IMR-90 (cell line): ENCODE measurements around the gene LRRC70. TPM values are rescaled to one million over a fixed set of nuclear protein-coding genes. Genes with fewer than 3 reads are reported as not detected.

Experiments
- ATAC-seq: fragments of 200-7000 bp; cut with Tn5 transposase; 2 replicates; pipeline ENCODE4 v1.9.1; 2020; ENCODE audit warnings: low read depth, mild to moderate bottlenecking, moderate library complexity
- BruUV-seq: library from RNA; stranded (reverse); fragments of 400-500 nt; replicated peaks from 2 replicates; lab custom pipeline; 2021; lab: Mats Ljungman, UMichigan
- CTCF ChIA-PET: fragments of 300-600 bp; formaldehyde crosslinking; extraction: SDS; loops from one replicate; lab custom pipeline; 2021; ENCODE audit warnings: antibody characterized with exemption; lab: Yijun Ruan, JAX
- POLR2A ChIA-PET: fragments of 300-600 bp; sonication (Branson Sonifier 250); formaldehyde crosslinking; loops from one replicate; lab custom pipeline; 2022; ENCODE audit warnings: antibody characterized with exemption; ENCODE audit not compliant: unreplicated experiment; lab: Charles Lee
- DNase-seq: peaks from one replicate; pipeline ENCODE4 v3.0.0; 2013
- H2AFZ ChIP-seq: replicated peaks from 2 replicates; pipeline ENCODE3; 2013; ENCODE audit warnings: low read length, mild to moderate bottlenecking; ENCODE audit not compliant: poor library complexity
- H2AK5ac ChIP-seq: 2 replicates; pipeline ENCODE4 v1.6.1; 2013; ENCODE audit warnings: low read depth, low read length, inconsistent platforms
- H2AK9ac ChIP-seq: replicated peaks from 2 replicates; pipeline ENCODE3; 2013; ENCODE audit warnings: mild to moderate bottlenecking, low read depth, low read length, moderate library complexity; ENCODE audit not compliant: poor library complexity
- H2BK120ac ChIP-seq: 2 replicates; pipeline ENCODE4 v1.6.1; 2013; ENCODE audit warnings: low read depth, low read length, inconsistent platforms
- H2BK15ac ChIP-seq: 3 replicates; pipeline ENCODE4 v1.6.1; 2013; ENCODE audit warnings: low read depth, low read length, inconsistent platforms
- H2BK20ac ChIP-seq: 2 replicates; pipeline ENCODE4 v1.6.1; 2013; ENCODE audit warnings: low read depth, mild to moderate bottlenecking, inconsistent platforms, low read length, moderate library complexity
- H2BK5ac ChIP-seq: 2 replicates; pipeline ENCODE4 v1.6.1; 2013; ENCODE audit warnings: mild to moderate bottlenecking, low read depth, low read length, inconsistent platforms; ENCODE audit not compliant: poor library complexity, severe bottlenecking
- H3K14ac ChIP-seq: replicated peaks from 2 replicates; pipeline ENCODE4 v1.6.1; 2013; ENCODE audit warnings: low read depth, low read length, inconsistent platforms
- H3K18ac ChIP-seq: 2 replicates; pipeline ENCODE4 v1.6.1; 2013; ENCODE audit warnings: low read depth, low read length, control low read depth
- H3K23ac ChIP-seq: 2 replicates; pipeline ENCODE4 v1.6.1; 2013; ENCODE audit warnings: low read depth, low read length, inconsistent platforms
- H3K27ac ChIP-seq: 2 replicates; pipeline ENCODE4 v1.5.1; 2013; ENCODE audit warnings: mild to moderate bottlenecking, control low read depth, low read length; ENCODE audit not compliant: insufficient read depth
- H3K27me3 ChIP-seq: 2 replicates; pipeline ENCODE4 v1.6.1; 2013; ENCODE audit warnings: low read length; ENCODE audit not compliant: control insufficient read depth, insufficient read depth
- H3K36me3 ChIP-seq: 2 replicates; pipeline ENCODE4 v1.6.1; 2013; ENCODE audit warnings: low read length, mixed read lengths; ENCODE audit not compliant: control insufficient read depth, insufficient read depth
- H3K4ac ChIP-seq: 2 replicates; pipeline ENCODE4 v1.6.1; 2013; ENCODE audit warnings: low read depth, low read length, inconsistent platforms
- H3K4me1 ChIP-seq: 2 replicates; pipeline ENCODE4 v1.6.1; 2013; ENCODE audit warnings: low read length, mixed read lengths; ENCODE audit not compliant: control insufficient read depth, insufficient read depth
- H3K4me2 ChIP-seq: 2 replicates; pipeline ENCODE4 v1.6.1; 2013; ENCODE audit warnings: low read depth, mild to moderate bottlenecking, control low read depth, low read length, moderate library complexity
- H3K4me3 ChIP-seq: 2 replicates; pipeline ENCODE4 v1.5.1; 2013; ENCODE audit warnings: low read depth, mild to moderate bottlenecking, control low read depth, low read length, moderate library complexity; ENCODE audit not compliant: insufficient read depth
- H3K56ac ChIP-seq: 2 replicates; pipeline ENCODE4 v1.6.1; 2013; ENCODE audit warnings: low read length, inconsistent platforms; ENCODE audit not compliant: insufficient read depth; ENCODE audit errors: extremely low read depth
- H3K79me1 ChIP-seq, 2 experiments: 2 replicates each; pipeline ENCODE4 v1.6.1; 2013; ENCODE audit warnings: low read length in 2 of 2, inconsistent platforms in 1 of 2, low read depth in 1 of 2
- H3K9ac ChIP-seq: 2 replicates; pipeline ENCODE4 v1.6.1; 2013; ENCODE audit warnings: low read depth, low read length, control low read depth
- H3K9me1 ChIP-seq: 2 replicates; pipeline ENCODE4 v1.6.1; 2013; ENCODE audit warnings: low read length, inconsistent platforms; ENCODE audit not compliant: insufficient read depth
- H3K9me3 ChIP-seq: 2 replicates; pipeline ENCODE4 v1.6.1; 2013; ENCODE audit warnings: low read length; ENCODE audit not compliant: control insufficient read depth, insufficient read depth
- H4K20me1 ChIP-seq: 2 replicates; pipeline ENCODE4 v1.6.1; 2013; ENCODE audit warnings: low read length, inconsistent platforms; ENCODE audit not compliant: insufficient read depth
- H4K5ac ChIP-seq: 2 replicates; pipeline ENCODE4 v1.6.1; 2013; ENCODE audit warnings: mild to moderate bottlenecking, low read depth, low read length, control low read depth
- H4K8ac ChIP-seq, 2 experiments: 2 replicates each; pipeline ENCODE4 v1.6.1; 2013; ENCODE audit warnings: low read depth in 2 of 2, low read length in 2 of 2, control low read depth in 1 of 2, inconsistent platforms in 1 of 2
- H4K91ac ChIP-seq: 2 replicates; pipeline ENCODE4 v1.6.1; 2013; ENCODE audit warnings: low read depth, low read length, inconsistent platforms; ENCODE audit not compliant: insufficient read depth
- BHLHE40 ChIP-seq: fragments of 150-350 bp; IDR thresholded peaks from 2 replicates; pipeline ENCODE4 v1.6.1; 2016; ENCODE audit warnings: mild to moderate bottlenecking, low read depth, low read length
- CEBPB ChIP-seq: IDR thresholded peaks from 2 replicates; pipeline ENCODE4 v1.6.1; 2012; ENCODE audit warnings: low read depth, low read length, improper control_type of control experiment
- CHD1 ChIP-seq: IDR thresholded peaks from 2 replicates; pipeline ENCODE4 v1.6.1; 2012; ENCODE audit warnings: low read depth, low read length, improper control_type of control experiment
- CTCF ChIP-seq: conservative IDR thresholded peaks from 2 replicates; pipeline ENCODE4 v1.5.1; 2012; ENCODE audit warnings: mild to moderate bottlenecking, low read depth, low read length, improper control_type of control experiment
- FOS ChIP-seq: fragments of 150-350 bp; IDR thresholded peaks from 2 replicates; pipeline ENCODE4 v1.6.1; 2016; ENCODE audit warnings: low read depth, low read length
- MAZ ChIP-seq: IDR thresholded peaks from 2 replicates; pipeline ENCODE4 v1.6.1; 2012; ENCODE audit warnings: low read depth, mild to moderate bottlenecking, low read length, improper control_type of control experiment, moderate library complexity, borderline replicate concordance
- MXI1 ChIP-seq: IDR thresholded peaks from 2 replicates; pipeline ENCODE4 v1.6.1; 2012; ENCODE audit warnings: low read depth, mild to moderate bottlenecking, low read length, moderate library complexity, borderline replicate concordance
- NFE2L2 ChIP-seq: fragments of 150-350 bp; IDR thresholded peaks from 2 replicates; pipeline ENCODE4 v1.6.1; 2016; ENCODE audit warnings: low read depth, mild to moderate bottlenecking, low read length
- RAD21 ChIP-seq: IDR thresholded peaks from 2 replicates; pipeline ENCODE4 v1.6.1; 2012; ENCODE audit warnings: low read length, improper control_type of control experiment
- RCOR1 ChIP-seq: IDR thresholded peaks from 2 replicates; pipeline ENCODE4 v1.6.1; 2012; ENCODE audit warnings: mild to moderate bottlenecking, low read length, improper control_type of control experiment; ENCODE audit not compliant: insufficient replicate concordance
- RFX5 ChIP-seq: IDR thresholded peaks from 2 replicates; pipeline ENCODE4 v1.8.0; 2012; ENCODE audit warnings: low read depth, mild to moderate bottlenecking, low read length, moderate library complexity
- SMC3 ChIP-seq: fragments of 150-350 bp; IDR thresholded peaks from 2 replicates; pipeline ENCODE4 v1.6.1; 2016; ENCODE audit warnings: low read depth, mild to moderate bottlenecking, antibody characterized with exemption, low read length, moderate library complexity
- USF2 ChIP-seq: fragments of 150-350 bp; IDR thresholded peaks from 2 replicates; pipeline ENCODE4 v1.6.1; 2017; ENCODE audit warnings: mild to moderate bottlenecking, antibody characterized with exemption, low read length, low read depth
- WGBS, 2 experiments: methylation state at CpG; one replicate each; pipeline versions ENCODE4 v1.1.5 to v1.1.7; 2013; ENCODE audit warnings: missing lambda C conversion rate in 2 of 2; ENCODE audit not compliant: insufficient read length in 1 of 2; ENCODE audit errors: extremely low coverage in 2 of 2; 5-methylcytosine and 5-hydroxymethylcytosine counted together
- dilution Hi-C: fragments of 300-500 bp; cut with HindIII; formaldehyde crosslinking; loops from one replicate; pipeline ENCODE4 v1.14.3; 2018; ENCODE audit warnings: low sequenced_read_pairs; ENCODE audit not compliant: unreplicated experiment
- in situ Hi-C: fragments of 300-500 bp; cut with MboI; formaldehyde crosslinking; loops from 3 replicates; pipeline ENCODE4 v1.14.3; 2019; ENCODE audit warnings: low sequenced_read_pairs, inconsistent platforms, mixed read lengths
- intact Hi-C: fragments of 100-400 bp; cut with micrococcal nuclease; formaldehyde crosslinking; loops from 2 replicates; pipeline ENCODE4 v1.10.0; 2022
- polyA plus RNA-seq, 3 experiments: library from polyadenylated mRNA; depleted of rRNA; stranded (reverse); fragments of >200 nt; gene quantifications; 2 replicates each; pipeline ENCODE4 v1.2.3, GENCODE V29; 2012; ENCODE audit warnings: low replicate concordance in 1 of 3
- total RNA-seq: library from RNA; depleted of rRNA; stranded (reverse); fragments of >200 nt; gene quantifications from 2 replicates; pipeline ENCODE4 v1.2.3, GENCODE V29; 2012

LRRC70 gene
- total and polyA plus RNA-seq, 2 of the 4 experiments (the other 2 are of a cell fraction) = 0.19 to 0.36 TPM

- dilution Hi-C loops (no loop called here), in situ Hi-C loops (no loop called here), intact Hi-C loops (no loop called here)
- no CpG with 5 or more reads among the region's 9 CpGs for WGBS, 2 experiments
- no peaks in the 10 kb centered on the region for H3K9me3 ChIP-seq
- no peak overlapping the region for H2BK5ac ChIP-seq
- H3K4me3 ChIP-seq = no peak overlapping the region
- H2BK20ac ChIP-seq = no peak overlapping the region
- H2AK5ac ChIP-seq = no peak overlapping the region
- DNase-seq = peak; percentile 94
- H3K4me1 ChIP-seq = no peaks in the 10 kb centered on the region; the same call in 1 of the 2 replicates
- H2BK120ac ChIP-seq = no peak overlapping the region
- no peak overlapping the region for H4K91ac ChIP-seq
- H3K9ac ChIP-seq = no peak overlapping the region
- H3K18ac ChIP-seq = no peak overlapping the region
- H3K27ac ChIP-seq = no peak overlapping the region
- no peak overlapping the region for H2AFZ ChIP-seq
- no peaks in the 10 kb centered on the region; a peak in 1 of 4 replicates for H3K79me1 ChIP-seq
- H3K14ac ChIP-seq = no peak overlapping the region
- H4K20me1 ChIP-seq = no peaks in the 10 kb centered on the region
- no peak overlapping the region for H2BK15ac ChIP-seq
- H3K56ac ChIP-seq = no peak overlapping the region
- no peaks in the 10 kb centered on the region for H3K27me3 ChIP-seq
- ATAC-seq = peak; percentile 67
- H3K9me1 ChIP-seq = no peaks in the 10 kb centered on the region
- TF ChIP-seq RCOR1 (no peak), MAZ (no peak), FOS (peak; percentile 25; the same call in 1 of the 2 replicates), MXI1 (no peak), SMC3 (no peak), RFX5 (no peak), USF2 (no peak; the same call in 1 of the 2 replicates), CHD1 (no peak), RAD21 (no peak), CTCF (no peak), NFE2L2 (peak; percentile 58), CEBPB (peak; percentile 89), BHLHE40 (peak; percentile 6; the same call in 1 of the 2 replicates)
- H3K4ac ChIP-seq = no peak overlapping the region
- no peak overlapping the region for H3K23ac ChIP-seq
- no TSS peak for BruUV-seq
- no peak overlapping the region for H4K5ac ChIP-seq
- no peak overlapping the region for H3K4me2 ChIP-seq
- ChIA-PET POLR2A (no interaction called here), CTCF (interaction anchor here (1.0 kb wide), 1 partner anchor 16 kb away, joined by 3 read pairs; no protein-coding TSS in a partner anchor)
- H4K8ac ChIP-seq = no peak overlapping the region
- no peaks in the 10 kb centered on the region for H3K36me3 ChIP-seq
- H2AK9ac ChIP-seq = no peak overlapping the region
Measured at GRCh38 chr5:62538017-62538942, 40.3 kb upstream of the LRRC70 start.
